ENCODE data around the gene SEPTIN10.

The SEPTIN10 gene

DNA sequence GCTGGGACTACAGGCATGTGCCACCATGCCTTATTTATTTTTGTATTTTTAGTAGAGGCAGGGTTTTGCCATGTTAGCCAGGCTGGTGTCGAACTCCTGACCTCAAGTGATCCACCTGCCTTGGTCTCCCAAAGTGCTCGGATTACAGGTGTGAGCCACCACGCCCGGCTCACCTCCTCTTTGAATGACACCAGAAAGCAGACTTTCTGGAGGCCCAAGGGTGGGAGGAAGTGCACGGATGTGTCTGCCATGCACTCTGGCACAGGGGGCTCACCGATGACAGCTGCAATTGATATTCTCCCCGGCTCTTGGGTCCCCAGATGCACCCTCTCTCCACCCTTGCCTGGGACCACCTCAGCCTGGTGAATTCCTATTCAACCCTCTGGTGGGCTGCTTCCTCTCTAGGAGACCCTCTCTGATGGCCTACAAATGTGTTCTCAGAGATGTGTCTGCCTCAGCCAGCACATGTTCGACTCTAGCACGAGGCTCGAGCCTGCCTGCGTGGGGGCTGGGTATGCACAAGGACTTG is 87.3 kb downstream of the SEPTIN10 start:
- no peaks in the 10 kb centered on the region for H3K4me1 ChIP-seq (ENCODE audit: control insufficient read depth, insufficient read depth, low read length)
- POLR2A ChIA-PET: no interaction called here
- no peaks in the 10 kb centered on the region for H3K36me3 ChIP-seq (ENCODE audit: control insufficient read depth in 2 of 2, insufficient read depth in 1 of 2, low read length in 2 of 2)
- CTCF ChIA-PET: interaction anchor here (1.1 to 1.4 kb wide), 2 partner anchors 8 to 16 kb away, joined by 3 to 4 read pairs; no protein-coding TSS in a partner anchor
- no peaks in the 10 kb centered on the region for H3K9me3 ChIP-seq (ENCODE audit: control insufficient read depth, insufficient read depth, low read depth, low read length)
- no peak overlapping the region for H3K4me3 ChIP-seq (ENCODE audit: low read depth, low read length)
- TF ChIP-seq ZBTB8A (tag by site-specific recombination; IDR thresholded peaks at IDR 0.05) (no peak), ZNF248 (tag by site-specific recombination; IDR thresholded peaks at IDR 0.05) (no peak), ZNF600 (tag by site-specific recombination; IDR thresholded peaks at IDR 0.05) (no peak), ZNF433 (tag by site-specific recombination; IDR thresholded peaks at IDR 0.05; ENCODE audit: low read depth) (no peak), TRIM28 (IDR thresholded peaks at IDR 0.05; ENCODE audit: borderline replicate concordance, low read length) (no peak), ZNF629 (tag by site-specific recombination; IDR thresholded peaks at IDR 0.05) (no peak), ZNF830 (tag by site-specific recombination; IDR thresholded peaks at IDR 0.05; ENCODE audit: low read depth) (no peak), ZNF529 (tag by site-specific recombination; IDR thresholded peaks at IDR 0.05; ENCODE audit: insufficient replicate concordance) (no peak)
- TF ChIP-seq, protein P1, sequence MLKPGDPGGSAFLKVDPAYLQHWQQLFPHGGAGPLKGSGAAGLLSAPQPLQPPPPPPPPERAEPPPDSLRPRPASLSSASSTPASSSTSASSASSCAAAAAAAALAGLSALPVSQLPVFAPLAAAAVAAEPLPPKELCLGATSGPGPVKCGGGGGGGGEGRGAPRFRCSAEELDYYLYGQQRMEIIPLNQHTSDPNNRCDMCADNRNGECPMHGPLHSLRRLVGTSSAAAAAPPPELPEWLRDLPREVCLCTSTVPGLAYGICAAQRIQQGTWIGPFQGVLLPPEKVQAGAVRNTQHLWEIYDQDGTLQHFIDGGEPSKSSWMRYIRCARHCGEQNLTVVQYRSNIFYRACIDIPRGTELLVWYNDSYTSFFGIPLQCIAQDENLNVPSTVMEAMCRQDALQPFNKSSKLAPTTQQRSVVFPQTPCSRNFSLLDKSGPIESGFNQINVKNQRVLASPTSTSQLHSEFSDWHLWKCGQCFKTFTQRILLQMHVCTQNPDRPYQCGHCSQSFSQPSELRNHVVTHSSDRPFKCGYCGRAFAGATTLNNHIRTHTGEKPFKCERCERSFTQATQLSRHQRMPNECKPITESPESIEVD (tag by site-specific recombination; IDR thresholded peaks at IDR 0.05): no peak
- TF ChIP-seq, protein P2, sequence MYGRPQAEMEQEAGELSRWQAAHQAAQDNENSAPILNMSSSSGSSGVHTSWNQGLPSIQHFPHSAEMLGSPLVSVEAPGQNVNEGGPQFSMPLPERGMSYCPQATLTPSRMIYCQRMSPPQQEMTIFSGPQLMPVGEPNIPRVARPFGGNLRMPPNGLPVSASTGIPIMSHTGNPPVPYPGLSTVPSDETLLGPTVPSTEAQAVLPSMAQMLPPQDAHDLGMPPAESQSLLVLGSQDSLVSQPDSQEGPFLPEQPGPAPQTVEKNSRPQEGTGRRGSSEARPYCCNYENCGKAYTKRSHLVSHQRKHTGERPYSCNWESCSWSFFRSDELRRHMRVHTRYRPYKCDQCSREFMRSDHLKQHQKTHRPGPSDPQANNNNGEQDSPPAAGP (tag by site-specific recombination; IDR thresholded peaks at IDR 0.05): no peak
- H3K27ac ChIP-seq (ENCODE audit: extremely low read depth, low read depth, low read length): no peak overlapping the region

DNA sequence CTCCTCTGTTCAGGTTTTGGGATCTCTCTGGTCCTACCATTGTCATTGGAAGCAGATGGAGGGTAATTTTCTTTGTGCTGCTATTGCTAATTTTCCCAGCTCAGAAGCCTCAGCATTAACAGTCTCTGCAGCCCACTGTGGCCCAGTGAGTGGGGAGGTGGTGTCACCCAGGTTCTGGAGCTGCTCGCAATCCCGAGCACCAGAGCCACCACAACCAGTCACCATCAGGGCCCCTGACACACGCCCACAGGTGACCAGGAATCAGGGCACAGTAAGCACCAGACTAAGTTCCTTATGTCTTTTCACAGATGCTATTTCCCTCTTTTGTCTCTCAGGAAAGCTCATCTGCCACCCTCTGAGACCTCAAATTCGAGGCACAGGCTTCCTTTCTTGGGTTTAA is 87.9 kb downstream of the SEPTIN10 start:
- CTCF ChIA-PET: interaction anchor here (1.1 to 1.4 kb wide), 2 partner anchors 8 to 15 kb away, joined by 3 to 4 read pairs; no protein-coding TSS in a partner anchor
- H3K9me3 ChIP-seq (ENCODE audit: control insufficient read depth, insufficient read depth, low read depth, low read length): no peaks in the 10 kb centered on the region
- no peak overlapping the region for H3K4me3 ChIP-seq (ENCODE audit: low read depth, low read length)
- H3K36me3 ChIP-seq (ENCODE audit: control insufficient read depth in 2 of 2, insufficient read depth in 1 of 2, low read length in 2 of 2): no peaks in the 10 kb centered on the region
- no peak overlapping the region for H3K27ac ChIP-seq (ENCODE audit: extremely low read depth, low read depth, low read length)
- TF ChIP-seq ZNF223 (tag by site-specific recombination; IDR thresholded peaks at IDR 0.05) (no peak), SP7 (tag by site-specific recombination; IDR thresholded peaks at IDR 0.05) (no peak), ZBTB20 (tag by site-specific recombination; IDR thresholded peaks at IDR 0.05) (no peak)
- TF ChIP-seq, protein P3, sequence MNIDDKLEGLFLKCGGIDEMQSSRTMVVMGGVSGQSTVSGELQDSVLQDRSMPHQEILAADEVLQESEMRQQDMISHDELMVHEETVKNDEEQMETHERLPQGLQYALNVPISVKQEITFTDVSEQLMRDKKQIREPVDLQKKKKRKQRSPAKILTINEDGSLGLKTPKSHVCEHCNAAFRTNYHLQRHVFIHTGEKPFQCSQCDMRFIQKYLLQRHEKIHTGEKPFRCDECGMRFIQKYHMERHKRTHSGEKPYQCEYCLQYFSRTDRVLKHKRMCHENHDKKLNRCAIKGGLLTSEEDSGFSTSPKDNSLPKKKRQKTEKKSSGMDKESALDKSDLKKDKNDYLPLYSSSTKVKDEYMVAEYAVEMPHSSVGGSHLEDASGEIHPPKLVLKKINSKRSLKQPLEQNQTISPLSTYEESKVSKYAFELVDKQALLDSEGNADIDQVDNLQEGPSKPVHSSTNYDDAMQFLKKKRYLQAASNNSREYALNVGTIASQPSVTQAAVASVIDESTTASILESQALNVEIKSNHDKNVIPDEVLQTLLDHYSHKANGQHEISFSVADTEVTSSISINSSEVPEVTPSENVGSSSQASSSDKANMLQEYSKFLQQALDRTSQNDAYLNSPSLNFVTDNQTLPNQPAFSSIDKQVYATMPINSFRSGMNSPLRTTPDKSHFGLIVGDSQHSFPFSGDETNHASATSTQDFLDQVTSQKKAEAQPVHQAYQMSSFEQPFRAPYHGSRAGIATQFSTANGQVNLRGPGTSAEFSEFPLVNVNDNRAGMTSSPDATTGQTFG (tag by site-specific recombination; IDR thresholded peaks at IDR 0.05; ENCODE audit: borderline replicate concordance): no peak
- TF ChIP-seq, protein P4, sequence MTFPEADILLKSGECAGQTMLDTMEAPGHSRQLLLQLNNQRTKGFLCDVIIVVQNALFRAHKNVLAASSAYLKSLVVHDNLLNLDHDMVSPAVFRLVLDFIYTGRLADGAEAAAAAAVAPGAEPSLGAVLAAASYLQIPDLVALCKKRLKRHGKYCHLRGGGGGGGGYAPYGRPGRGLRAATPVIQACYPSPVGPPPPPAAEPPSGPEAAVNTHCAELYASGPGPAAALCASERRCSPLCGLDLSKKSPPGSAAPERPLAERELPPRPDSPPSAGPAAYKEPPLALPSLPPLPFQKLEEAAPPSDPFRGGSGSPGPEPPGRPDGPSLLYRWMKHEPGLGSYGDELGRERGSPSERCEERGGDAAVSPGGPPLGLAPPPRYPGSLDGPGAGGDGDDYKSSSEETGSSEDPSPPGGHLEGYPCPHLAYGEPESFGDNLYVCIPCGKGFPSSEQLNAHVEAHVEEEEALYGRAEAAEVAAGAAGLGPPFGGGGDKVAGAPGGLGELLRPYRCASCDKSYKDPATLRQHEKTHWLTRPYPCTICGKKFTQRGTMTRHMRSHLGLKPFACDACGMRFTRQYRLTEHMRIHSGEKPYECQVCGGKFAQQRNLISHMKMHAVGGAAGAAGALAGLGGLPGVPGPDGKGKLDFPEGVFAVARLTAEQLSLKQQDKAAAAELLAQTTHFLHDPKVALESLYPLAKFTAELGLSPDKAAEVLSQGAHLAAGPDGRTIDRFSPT (tag by site-specific recombination; IDR thresholded peaks at IDR 0.05): no peak
- POLR2A ChIA-PET: no interaction called here
- H3K4me1 ChIP-seq (ENCODE audit: control insufficient read depth, insufficient read depth, low read length): no peaks in the 10 kb centered on the region
